HepG2 (cell line): Measurements from ENCODE around the gene FAM171A2. TPM values are rescaled to one million over a fixed set of nuclear protein-coding genes. Genes with fewer than 3 reads are reported as not detected.

Experiments used
- BCL3 ChIP-seq: sonication (generic); formaldehyde crosslinking; IDR thresholded peaks from 2 replicates; pipeline ENCODE4 v1.5.1; 2020; ENCODE audit warnings: mild to moderate bottlenecking, missing genetic modification reagents, moderate library complexity
- BRCA1 ChIP-seq: sonication (generic); formaldehyde crosslinking; IDR thresholded peaks from 2 replicates; pipeline ENCODE4 v1.4.0; 2020; ENCODE audit warnings: missing genetic modification reagents
- CHD4 ChIP-seq: fragments of 200-600 bp; sonication (generic); IDR thresholded peaks from 2 replicates; pipeline ENCODE4 v1.7.0; 2017; ENCODE audit warnings: mild to moderate bottlenecking, low read length, borderline replicate concordance
- FOXA1 ChIP-seq, 2 experiments: fragments of 450-650 bp in 1 of 2; sonication (generic) in 1 of 2; formaldehyde crosslinking in 1 of 2; IDR thresholded peaks; 2 replicates each; pipeline versions ENCODE4 v1.4.0 to v1.6.1; 2016 to 2020; ENCODE audit warnings: missing genetic modification reagents in 1 of 2
- MEIS2 ChIP-seq: sonication (generic); formaldehyde crosslinking; IDR thresholded peaks from 2 replicates; pipeline ENCODE4 v1.9.0; 2021; ENCODE audit warnings: mild to moderate bottlenecking, missing genetic modification reagents
- PHF5A ChIP-seq: IDR thresholded peaks from one replicate; pipeline ENCODE4 v1.6.1; 2018; ENCODE audit warnings: low read depth, missing genetic modification reagents; ENCODE audit not compliant: unreplicated experiment
- RFX5 ChIP-seq: IDR thresholded peaks from 2 replicates; pipeline ENCODE4 v1.6.1; 2011; ENCODE audit warnings: low read depth, low read length, improper control_type of control experiment
- ZC3H13 ChIP-seq: sonication (generic); formaldehyde crosslinking; IDR thresholded peaks from 2 replicates; pipeline ENCODE4 v1.8.1; 2023; ENCODE audit warnings: mild to moderate bottlenecking, missing genetic modification reagents, moderate library complexity
- ZFYVE20 ChIP-seq: sonication (generic); formaldehyde crosslinking; IDR thresholded peaks from 2 replicates; pipeline ENCODE4 v1.8.0; 2023; ENCODE audit warnings: low read depth, mild to moderate bottlenecking, moderate library complexity, missing genetic modification reagents, borderline replicate concordance
- ZNF597 ChIP-seq: sonication (generic); formaldehyde crosslinking; IDR thresholded peaks from 2 replicates; pipeline ENCODE4 v1.5.0; 2020; ENCODE audit warnings: missing genetic modification reagents
- ZUFSP ChIP-seq: sonication (generic); formaldehyde crosslinking; IDR thresholded peaks from 2 replicates; pipeline ENCODE4 v1.9.0; 2021; ENCODE audit warnings: missing genetic modification reagents, mild to moderate bottlenecking, borderline replicate concordance
- polyA plus RNA-seq, 8 experiments: library from polyadenylated mRNA; depleted of rRNA in 3 of 8; stranded (reverse) in 7 of 8; unstranded in 1 of 8; fragments of >200 nt; fragmentation: Illumina TruSeq in 4 of 8; extraction: Trizol in 4 of 8; gene quantifications; 2 replicates each; pipeline versions ENCODE4 v1.2.1 to v1.2.3, GENCODE V29; 2011 to 2016; ENCODE audit warnings: low read depth in 4 of 8, missing spikeins in 1 of 8, mixed read lengths in 1 of 8; ENCODE audit not compliant: insufficient read depth in 1 of 8
- total RNA-seq, 5 experiments: library from RNA; depleted of rRNA; stranded (reverse); fragments of >200 nt; fragmentation: Illumina TruSeq; extraction: Trizol; gene quantifications; 2 replicates each; pipeline ENCODE4 v1.2.3, GENCODE V29; 2016; ENCODE audit warnings: low read depth in 1 of 5
- TF ChIP-seq, protein P1 (sequence below), 2 experiments: fragments of 450-650 bp in 1 of 2; sonication (generic) in 1 of 2; formaldehyde crosslinking in 1 of 2; IDR thresholded peaks; 2 replicates each; pipeline versions ENCODE4 v1.6.1 to v1.8.0; 2016 to 2022; ENCODE audit warnings: antibody characterized with exemption in 1 of 2, mild to moderate bottlenecking in 1 of 2, missing genetic modification reagents in 1 of 2

The FAM171A2 gene
- total and polyA plus RNA-seq, 2 of the 13 experiments (the other 11 are each of a cell fraction or from before 2014, with no cell fraction given): 1.8 to 3.6 TPM

DNA sequence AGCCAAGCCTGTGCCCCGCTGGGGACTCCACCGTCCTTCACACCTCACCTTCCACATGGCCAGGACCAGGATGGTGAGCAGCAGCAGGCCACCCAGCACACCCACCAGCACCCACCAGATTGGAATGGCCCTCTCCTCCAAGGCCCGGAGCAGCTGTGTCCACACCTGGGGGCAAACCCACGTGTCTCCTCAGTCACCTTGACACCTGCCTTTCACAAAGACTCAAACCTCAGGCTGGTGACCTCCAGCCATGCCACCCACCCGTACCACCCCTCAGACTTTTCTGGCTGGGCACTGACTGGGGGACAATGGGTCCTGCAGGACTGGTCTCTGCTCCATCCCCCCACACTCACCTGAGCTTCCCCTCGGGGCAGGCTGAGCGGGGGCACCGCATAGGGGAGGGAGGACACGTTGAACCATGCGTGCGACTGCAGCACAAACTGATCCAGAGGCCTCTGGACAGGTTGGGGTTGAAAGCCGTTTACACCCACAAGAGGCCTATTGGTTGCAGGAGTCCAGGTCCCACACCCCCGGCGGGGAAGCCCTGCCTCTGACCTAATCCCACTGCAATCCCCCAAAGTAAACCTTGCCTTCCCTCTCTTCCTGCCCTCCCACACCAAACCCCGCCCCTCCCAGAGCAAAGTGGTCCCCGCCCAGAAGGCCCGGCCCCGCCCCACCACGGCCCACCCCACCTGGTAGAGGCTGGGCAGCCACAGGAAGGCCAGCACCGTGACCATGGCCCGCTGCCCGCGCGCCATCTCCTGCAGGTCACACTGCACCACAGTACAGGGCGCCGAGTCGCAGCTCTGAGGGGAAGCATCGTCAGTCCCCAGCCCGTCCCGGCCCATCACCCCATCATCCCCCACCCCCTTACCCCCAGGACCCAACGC is 10.9 kb upstream of the FAM171A2 start (continued):
- TF ChIP-seq ZC3H13 (CRISPR knock-in tag): 0 out of 2 replicates have a peak, but pooled peaks have one; percentile 37
- no peak for TF ChIP-seq ZUFSP
- no peak for TF ChIP-seq FOXA1 (IDR thresholded peaks at IDR 0.05)
- TF ChIP-seq FOXA1 (CRISPR knock-in tag; IDR thresholded peaks at IDR 0.05): peak; percentile 67
- TF ChIP-seq PHF5A (CRISPR knock-in tag): no peak
- TF ChIP-seq RFX5: no peak
- TF ChIP-seq ZFYVE20 (CRISPR knock-in tag): no peak
- TF ChIP-seq ZNF597 (CRISPR knock-in tag): no peak
- no peak for TF ChIP-seq BRCA1 (CRISPR knock-in tag)
- TF ChIP-seq MEIS2: no peak; the same call in 1 of the 2 replicates
- TF ChIP-seq BCL3: 0 out of 2 replicates have a peak, but pooled peaks have one; percentile 57
- no peak for TF ChIP-seq CHD4
- TF ChIP-seq, protein P1, sequence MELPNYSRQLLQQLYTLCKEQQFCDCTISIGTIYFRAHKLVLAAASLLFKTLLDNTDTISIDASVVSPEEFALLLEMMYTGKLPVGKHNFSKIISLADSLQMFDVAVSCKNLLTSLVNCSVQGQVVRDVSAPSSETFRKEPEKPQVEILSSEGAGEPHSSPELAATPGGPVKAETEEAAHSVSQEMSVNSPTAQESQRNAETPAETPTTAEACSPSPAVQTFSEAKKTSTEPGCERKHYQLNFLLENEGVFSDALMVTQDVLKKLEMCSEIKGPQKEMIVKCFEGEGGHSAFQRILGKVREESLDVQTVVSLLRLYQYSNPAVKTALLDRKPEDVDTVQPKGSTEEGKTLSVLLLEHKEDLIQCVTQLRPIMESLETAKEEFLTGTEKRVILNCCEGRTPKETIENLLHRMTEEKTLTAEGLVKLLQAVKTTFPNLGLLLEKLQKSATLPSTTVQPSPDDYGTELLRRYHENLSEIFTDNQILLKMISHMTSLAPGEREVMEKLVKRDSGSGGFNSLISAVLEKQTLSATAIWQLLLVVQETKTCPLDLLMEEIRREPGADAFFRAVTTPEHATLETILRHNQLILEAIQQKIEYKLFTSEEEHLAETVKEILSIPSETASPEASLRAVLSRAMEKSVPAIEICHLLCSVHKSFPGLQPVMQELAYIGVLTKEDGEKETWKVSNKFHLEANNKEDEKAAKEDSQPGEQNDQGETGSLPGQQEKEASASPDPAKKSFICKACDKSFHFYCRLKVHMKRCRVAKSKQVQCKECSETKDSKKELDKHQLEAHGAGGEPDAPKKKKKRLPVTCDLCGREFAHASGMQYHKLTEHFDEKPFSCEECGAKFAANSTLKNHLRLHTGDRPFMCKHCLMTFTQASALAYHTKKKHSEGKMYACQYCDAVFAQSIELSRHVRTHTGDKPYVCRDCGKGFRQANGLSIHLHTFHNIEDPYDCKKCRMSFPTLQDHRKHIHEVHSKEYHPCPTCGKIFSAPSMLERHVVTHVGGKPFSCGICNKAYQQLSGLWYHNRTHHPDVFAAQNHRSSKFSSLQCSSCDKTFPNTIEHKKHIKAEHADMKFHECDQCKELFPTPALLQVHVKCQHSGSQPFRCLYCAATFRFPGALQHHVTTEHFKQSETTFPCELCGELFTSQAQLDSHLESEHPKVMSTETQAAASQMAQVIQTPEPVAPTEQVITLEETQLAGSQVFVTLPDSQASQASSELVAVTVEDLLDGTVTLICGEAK (IDR thresholded peaks at IDR 0.05): no peak
- TF ChIP-seq, protein P1 (CRISPR knock-in tag; IDR thresholded peaks at IDR 0.05): peak; percentile 57; the same call in 1 of the 2 replicates
